PC-9 (cell line): ENCODE results near the gene PRICKLE4. TPM values are rescaled to one million over a fixed set of nuclear protein-coding genes. Genes with fewer than 3 reads are reported as not detected.

Source experiments
- BruUV-seq: library from RNA; stranded (reverse); fragments of 400-500 nt; replicated peaks from 2 replicates; lab custom pipeline; 2021; lab: Mats Ljungman, UMichigan
- CTCF ChIA-PET: fragments of 300-600 bp; sonication (Branson Sonifier 250); formaldehyde crosslinking; loops from one replicate; lab custom pipeline; 2022; ENCODE audit warnings: antibody characterized with exemption; lab: Charles Lee
- POLR2A ChIA-PET: fragments of 300-600 bp; sonication (Branson Sonifier 250); formaldehyde crosslinking; loops from one replicate; lab custom pipeline; 2022; ENCODE audit warnings: antibody characterized with exemption; ENCODE audit not compliant: unreplicated experiment; lab: Charles Lee
- DNase-seq, 2 experiments: peaks; one replicate each; pipeline versions ENCODE4 v3.0.0 to v3.0.0-alpha.2; 2015 to 2022; ENCODE audit warnings: mixed read lengths in 1 of 2
- H2AFZ ChIP-seq: fragments of 200-600 bp; sonication (generic); 2 replicates; pipeline ENCODE4 v1.8.1; 2017; ENCODE audit warnings: antibody characterized with exemption
- H3F3A ChIP-seq: fragments of 200-600 bp; sonication (generic); 2 replicates; pipeline ENCODE4 v1.8.1; 2017; ENCODE audit warnings: antibody characterized with exemption, mild to moderate bottlenecking, low read depth; ENCODE audit not compliant: insufficient read depth
- H3K27ac ChIP-seq: fragments of 200-600 bp; sonication (generic); 2 replicates; pipeline ENCODE4 v1.6.1; 2016; ENCODE audit warnings: mixed run types
- H3K27me3 ChIP-seq: fragments of 200-600 bp; sonication (generic); 2 replicates; pipeline ENCODE4 v1.6.1; 2016; ENCODE audit warnings: low read depth, mixed run types; ENCODE audit not compliant: insufficient read depth
- H3K36me3 ChIP-seq: fragments of 200-600 bp; sonication (generic); 2 replicates; pipeline ENCODE4 v1.6.1; 2016; ENCODE audit warnings: low read depth, mixed run types
- H3K4me1 ChIP-seq: fragments of 200-600 bp; sonication (generic); replicated peaks from 2 replicates; pipeline ENCODE4 v1.6.1; 2016; ENCODE audit warnings: mixed run types; ENCODE audit not compliant: insufficient read depth
- H3K4me2 ChIP-seq: fragments of 200-600 bp; sonication (generic); 2 replicates; pipeline ENCODE4 v1.6.1; 2017; ENCODE audit warnings: mixed run types
- H3K4me3 ChIP-seq: fragments of 200-600 bp; sonication (generic); 2 replicates; pipeline ENCODE4 v1.6.1; 2016; ENCODE audit warnings: mixed run types
- H3K79me2 ChIP-seq: fragments of 200-600 bp; sonication (generic); 2 replicates; pipeline ENCODE4 v1.6.1; 2017; ENCODE audit warnings: low read depth, mixed run types
- H3K9me2 ChIP-seq: fragments of 200-600 bp; sonication (generic); 2 replicates; pipeline ENCODE4 v1.8.1; 2017; ENCODE audit warnings: mild to moderate bottlenecking; ENCODE audit not compliant: insufficient read depth
- H3K9me3 ChIP-seq: fragments of 200-600 bp; sonication (generic); 2 replicates; pipeline ENCODE4 v1.8.1; 2016; ENCODE audit warnings: low read depth; ENCODE audit not compliant: insufficient read depth
- H4K20me1 ChIP-seq: fragments of 200-600 bp; sonication (generic); 2 replicates; pipeline ENCODE4 v1.8.1; 2017; ENCODE audit not compliant: insufficient read depth
- CTCF ChIP-seq: fragments of 200-600 bp; sonication (generic); conservative IDR thresholded peaks from 2 replicates; pipeline ENCODE4 v1.6.1; 2017; ENCODE audit warnings: mixed run types, antibody characterized with exemption, mild to moderate bottlenecking, moderate library complexity
- EZH2 ChIP-seq: fragments of 200-600 bp; sonication (generic); IDR thresholded peaks from 2 replicates; pipeline ENCODE4 v1.8.0; 2017; ENCODE audit warnings: antibody characterized with exemption, low read depth
- intact Hi-C: fragments of 100-400 bp; cut with micrococcal nuclease; formaldehyde crosslinking; loops from one replicate; pipeline ENCODE4 v1.10.0; 2022; ENCODE audit not compliant: unreplicated experiment
- total RNA-seq: library from RNA; stranded (reverse); gene quantifications from 2 replicates; pipeline ENCODE4 v1.2.3, GENCODE V29; 2021

Gene PRICKLE4
- total RNA-seq, 1 experiment from 2014 or later, result 9.2 TPM

- peaks cover 22% of the 10 kb centered on the region for H3K4me1 ChIP-seq
- BruUV-seq, result no TSS peak
- H3K27ac ChIP-seq, result no peak overlapping the region
- H3K27me3 ChIP-seq, result no peaks in the 10 kb centered on the region
- no peaks in the 10 kb centered on the region for H3K9me3 ChIP-seq
- no peak for TF ChIP-seq CTCF
- TF ChIP-seq EZH2, result no peak
- H4K20me1 ChIP-seq, result no peaks in the 10 kb centered on the region
- no peaks in the 10 kb centered on the region for H3K36me3 ChIP-seq
- no peaks in the 10 kb centered on the region for H3K9me2 ChIP-seq
- H2AFZ ChIP-seq, result no peak overlapping the region
- H3K4me2 ChIP-seq, result no peak overlapping the region
- H3K79me2 ChIP-seq, result no peaks in the 10 kb centered on the region
- intact Hi-C loops, result no loop called here
- no peak overlapping the region for H3K4me3 ChIP-seq
- CTCF ChIA-PET, result no interaction called here
- peaks cover 6% of the 10 kb centered on the region; the same call in 1 of the 2 replicates for H3F3A ChIP-seq
- POLR2A ChIA-PET, result no interaction called here
- no peak for DNase-seq
These were observed 32.5 kb upstream of the PRICKLE4 start for GRCh38 chr6:41748102-41748477.

- Histone ChIP-seq H3K9me3 (no peaks in the 10 kb centered on the region), H3K4me2 (no peak overlapping the region), H3K4me1 (peaks cover 18% of the 10 kb centered on the region), H3K27me3 (no peaks in the 10 kb centered on the region), H3K9me2 (no peaks in the 10 kb centered on the region), H3K27ac (no peak overlapping the region), H3K36me3 (no peaks in the 10 kb centered on the region), H2AFZ (no peak overlapping the region), H4K20me1 (no peaks in the 10 kb centered on the region), H3K4me3 (no peak overlapping the region), H3K79me2 (no peaks in the 10 kb centered on the region), H3F3A (peaks cover 4% of the 10 kb centered on the region; the same call in 1 of the 2 replicates)
- intact Hi-C loops, result no loop called here
- POLR2A ChIA-PET, result no interaction called here
- DNase-seq, result no peak
- no TSS peak for BruUV-seq
- TF ChIP-seq EZH2, result no peak
- TF ChIP-seq CTCF, result no peak
- CTCF ChIA-PET, result no interaction called here
These were observed 32.0 kb upstream of the PRICKLE4 start for GRCh38 chr6:41748542-41748941.

- peaks cover 4% of the 10 kb centered on the region; the same call in 1 of the 2 replicates for H3F3A ChIP-seq
- no peaks in the 10 kb centered on the region for H3K9me2 ChIP-seq
- intact Hi-C loops, result no loop called here
- no peak for DNase-seq
- H3K27me3 ChIP-seq, result no peaks in the 10 kb centered on the region
- no peaks in the 10 kb centered on the region for H3K79me2 ChIP-seq
- TF ChIP-seq CTCF (no peak), EZH2 (no peak)
- no peak overlapping the region for H3K27ac ChIP-seq
- ChIA-PET POLR2A (no interaction called here), CTCF (no interaction called here)
- H2AFZ ChIP-seq, result no peak overlapping the region
- H3K4me3 ChIP-seq, result no peak overlapping the region
- no peaks in the 10 kb centered on the region for H4K20me1 ChIP-seq
- no peaks in the 10 kb centered on the region for H3K36me3 ChIP-seq
- BruUV-seq, result no TSS peak
- H3K4me2 ChIP-seq, result no peak overlapping the region
- peaks cover 11% of the 10 kb centered on the region; the same call in 1 of the 2 replicates for H3K4me1 ChIP-seq
- no peaks in the 10 kb centered on the region for H3K9me3 ChIP-seq
These were observed 30.2 kb upstream of the PRICKLE4 start for GRCh38 chr6:41750374-41750773.
